H9 (cell line): ENCODE results near the gene MOCS3. TPM values are rescaled to one million over a fixed set of nuclear protein-coding genes. Genes with fewer than 3 reads are reported as not detected.

Source experiments
- DNase-seq: peaks from one replicate; pipeline ENCODE4 v3.0.0-alpha.2; 2017
- H2AFZ ChIP-seq: one replicate; pipeline ENCODE4 v1.6.1; 2013; ENCODE audit warnings: mild to moderate bottlenecking, low read length, control low read depth, moderate library complexity
- H2AK5ac ChIP-seq: 2 replicates; pipeline ENCODE4 v1.6.1; 2013; ENCODE audit warnings: low read length, control low read depth, mixed read lengths; ENCODE audit not compliant: insufficient read length
- H2BK120ac ChIP-seq: one replicate; pipeline ENCODE4 v1.6.1; 2013; ENCODE audit warnings: low read depth, mild to moderate bottlenecking, low read length, control low read depth, inconsistent platforms; ENCODE audit not compliant: poor library complexity, severe bottlenecking
- H2BK12ac ChIP-seq: 2 replicates; pipeline ENCODE4 v1.6.1; 2013; ENCODE audit warnings: low read length, control low read depth, mixed read lengths, low read depth; ENCODE audit not compliant: insufficient read length
- H2BK15ac ChIP-seq: 2 replicates; pipeline ENCODE4 v1.6.1; 2013; ENCODE audit warnings: low read depth, low read length, control low read depth
- H2BK20ac ChIP-seq: one replicate; pipeline ENCODE4 v1.6.1; 2013; ENCODE audit warnings: low read depth, mild to moderate bottlenecking, low read length, control low read depth, inconsistent platforms; ENCODE audit not compliant: poor library complexity, severe bottlenecking
- H2BK5ac ChIP-seq: 2 replicates; pipeline ENCODE4 v1.6.1; 2013; ENCODE audit warnings: low read length, control low read depth, mixed read lengths; ENCODE audit not compliant: insufficient read length
- H3K14ac ChIP-seq: 2 replicates; pipeline ENCODE4 v1.6.1; 2013; ENCODE audit warnings: low read length, control low read depth; ENCODE audit not compliant: insufficient read depth
- H3K18ac ChIP-seq: 2 replicates; pipeline ENCODE4 v1.6.1; 2013; ENCODE audit warnings: low read depth, mild to moderate bottlenecking, mixed read lengths, low read length, control low read depth; ENCODE audit not compliant: insufficient read length
- H3K23ac ChIP-seq: 2 replicates; pipeline ENCODE4 v1.6.1; 2013; ENCODE audit warnings: low read length, control low read depth, mixed read lengths, low read depth; ENCODE audit not compliant: insufficient read length
- H3K23me2 ChIP-seq: 2 replicates; pipeline ENCODE4 v1.6.1; 2013; ENCODE audit warnings: low read depth, mild to moderate bottlenecking, mixed read lengths, low read length, control low read depth; ENCODE audit not compliant: insufficient read length, poor library complexity, severe bottlenecking
- H3K27ac ChIP-seq: 2 replicates; pipeline ENCODE4 v1.5.1; 2013; ENCODE audit warnings: low read length, control low read depth, mixed read lengths, low read depth; ENCODE audit not compliant: insufficient read length
- H3K27me3 ChIP-seq: 2 replicates; pipeline ENCODE4 v1.6.1; 2013; ENCODE audit warnings: low read length, control low read depth, inconsistent platforms; ENCODE audit not compliant: insufficient read depth
- H3K4ac ChIP-seq: 2 replicates; pipeline ENCODE4 v1.6.1; 2013; ENCODE audit warnings: low read depth, mild to moderate bottlenecking, control low read depth, inconsistent platforms, low read length, moderate library complexity
- H3K4me1 ChIP-seq: 2 replicates; pipeline ENCODE4 v1.6.1; 2013; ENCODE audit warnings: low read length, control low read depth, inconsistent platforms; ENCODE audit not compliant: insufficient read depth
- H3K4me2 ChIP-seq: 2 replicates; pipeline ENCODE4 v1.6.1; 2013; ENCODE audit warnings: low read length, control low read depth, mixed read lengths; ENCODE audit not compliant: insufficient read length, insufficient read depth
- H3K56ac ChIP-seq: 2 replicates; pipeline ENCODE4 v1.6.1; 2013; ENCODE audit warnings: low read depth, mild to moderate bottlenecking, mixed read lengths, low read length, control low read depth; ENCODE audit not compliant: insufficient read length
- H3K79me1 ChIP-seq: 2 replicates; pipeline ENCODE4 v1.6.1; 2013; ENCODE audit warnings: low read depth, mild to moderate bottlenecking, moderate library complexity, low read length, control low read depth, inconsistent platforms; ENCODE audit not compliant: insufficient read depth, poor library complexity, severe bottlenecking
- H3K79me2 ChIP-seq: 2 replicates; pipeline ENCODE4 v1.6.1; 2013; ENCODE audit warnings: low read length, control low read depth, inconsistent platforms; ENCODE audit not compliant: insufficient read depth
- H3K9ac ChIP-seq: 2 replicates; pipeline ENCODE4 v1.6.1; 2013; ENCODE audit warnings: low read length, control low read depth, mixed read lengths; ENCODE audit not compliant: insufficient read length; ENCODE audit errors: extremely low read depth
- H3K9me3 ChIP-seq: one replicate; pipeline ENCODE4 v1.6.1; 2013; ENCODE audit warnings: low read depth, low read length, inconsistent platforms; ENCODE audit not compliant: control insufficient read depth
- H3T11ph ChIP-seq: one replicate; pipeline ENCODE4 v1.6.1; 2013; ENCODE audit warnings: mild to moderate bottlenecking, low read length, control low read depth, inconsistent platforms
- H4K20me1 ChIP-seq: one replicate; pipeline ENCODE4 v1.6.1; 2013; ENCODE audit not compliant: control insufficient read depth, insufficient read length, insufficient read depth
- H4K5ac ChIP-seq: 2 replicates; pipeline ENCODE4 v1.6.1; 2013; ENCODE audit warnings: low read depth, mild to moderate bottlenecking, mixed read lengths, low read length, control low read depth; ENCODE audit not compliant: insufficient read length
- H4K8ac ChIP-seq: replicated peaks from 2 replicates; pipeline ENCODE4 v1.6.1; 2013; ENCODE audit warnings: low read length, control low read depth, mixed read lengths, low read depth; ENCODE audit not compliant: insufficient read length
- H4K91ac ChIP-seq: 2 replicates; pipeline ENCODE4 v1.6.1; 2013; ENCODE audit warnings: low read depth, mild to moderate bottlenecking, moderate library complexity, mixed read lengths, low read length, control low read depth; ENCODE audit not compliant: insufficient read length
- H3K27ac Mint-ChIP-seq, 3 experiments: 2 replicates in 2 of 3; 3 replicates in 1 of 3; pipeline ENCODE4 v1.8.0; 2020 to 2021; ENCODE audit warnings: mixed read lengths in 3 of 3, mild to moderate bottlenecking in 1 of 3, moderate library complexity in 1 of 3
- H3K27me3 Mint-ChIP-seq: 2 replicates; pipeline ENCODE4 v1.8.0; 2021; ENCODE audit warnings: low read depth, mild to moderate bottlenecking, moderate library complexity, mixed read lengths
- H3K36me3 Mint-ChIP-seq, 3 experiments: 2 replicates in 2 of 3; 3 replicates in 1 of 3; pipeline ENCODE4 v1.8.0; 2020 to 2021; ENCODE audit warnings: low read depth in 3 of 3, mixed read lengths in 3 of 3; ENCODE audit not compliant: insufficient read depth in 1 of 3
- H3K4me1 Mint-ChIP-seq, 2 experiments: 2 replicates each; pipeline ENCODE4 v1.8.0; 2020; ENCODE audit warnings: mixed read lengths in 2 of 2
- H3K4me3 Mint-ChIP-seq, 2 experiments: 2 replicates in 1 of 2; 3 replicates in 1 of 2; pipeline ENCODE4 v1.8.0; 2020 to 2021; ENCODE audit warnings: mild to moderate bottlenecking in 2 of 2, mixed read lengths in 2 of 2, moderate library complexity in 1 of 2
- H3K9me3 Mint-ChIP-seq, 2 experiments: 2 replicates in 1 of 2; 3 replicates in 1 of 2; pipeline ENCODE4 v1.8.0; 2020; ENCODE audit warnings: mild to moderate bottlenecking in 2 of 2, mixed read lengths in 2 of 2, moderate library complexity in 1 of 2
- CTCF ChIP-seq: fragments of 200-600 bp; sonication (generic); conservative IDR thresholded peaks from 3 replicates; pipeline ENCODE4 v1.8.0; 2021; ENCODE audit warnings: antibody characterized with exemption, mild to moderate bottlenecking
- WGBS: extraction: QIAGEN DNeasy Blood & Tissue Kit; methylation state at CpG from one replicate; pipeline ENCODE4 v1.1.7; 2013; ENCODE audit warnings: missing lambda C conversion rate, low lambda C conversion rate, mixed read lengths; ENCODE audit not compliant: insufficient read length; ENCODE audit errors: extremely low coverage; 5-methylcytosine and 5-hydroxymethylcytosine counted together
- total RNA-seq: library from RNA; stranded (reverse); gene quantifications from 2 replicates; pipeline ENCODE4 v1.2.1, GENCODE V29; 2021

Gene MOCS3
- total RNA-seq, 1 experiment from 2014 or later: 9.0 TPM

DNA sequence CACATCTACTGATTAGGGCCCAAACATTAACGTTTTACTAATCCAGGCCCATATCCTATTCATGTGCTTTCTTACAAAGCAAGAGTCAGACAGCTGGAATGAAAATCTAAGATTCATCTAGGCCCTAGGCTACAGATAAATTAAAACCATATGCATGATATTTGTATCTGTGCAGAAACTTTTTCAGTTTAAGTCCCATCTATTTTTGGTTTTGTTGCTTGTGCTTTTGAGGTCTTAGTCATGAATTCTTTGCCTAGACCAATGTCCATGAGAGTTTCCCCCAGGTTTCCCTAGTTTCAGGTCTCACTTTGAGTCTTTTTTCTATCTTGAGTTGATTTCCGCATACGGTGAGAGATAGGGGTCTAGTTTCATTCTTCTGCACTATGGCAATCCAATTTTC lies 47.6 kb upstream of the MOCS3 start:
- Histone ChIP-seq H3K79me2 (peaks cover 77% of the 10 kb centered on the region; the same call in 1 of the 2 replicates), H2BK15ac (no peak overlapping the region), H2BK20ac (no peak overlapping the region), H3K9me3 (no peaks in the 10 kb centered on the region), H4K5ac (no peak overlapping the region), H2BK5ac (no peak overlapping the region), H4K91ac (no peak overlapping the region), H3T11ph (no peak overlapping the region), H3K14ac (no peak overlapping the region), H3K27ac (no peak overlapping the region), H3K23ac (no peak overlapping the region), H3K79me1 (no peaks in the 10 kb centered on the region), H3K4ac (no peak overlapping the region), H2BK120ac (no peak overlapping the region), H3K4me1 (peaks cover 2% of the 10 kb centered on the region; the same call in 1 of the 2 replicates), H2AFZ (no peak overlapping the region), H3K9ac (no peak overlapping the region), H4K20me1 (no peaks in the 10 kb centered on the region), H3K18ac (no peak overlapping the region), H2AK5ac (no peak overlapping the region), H3K27me3 (no peaks in the 10 kb centered on the region), H3K23me2 (no peaks in the 10 kb centered on the region), H4K8ac (no peak overlapping the region), H3K4me2 (no peak overlapping the region), H3K56ac (no peak overlapping the region), H2BK12ac (no peak overlapping the region)
- Mint-ChIP-seq H3K36me3 (peaks cover 11 to 64% (median 49%) of the 10 kb centered on the region in 3 experiments; a peak in 6 of 7 replicates), H3K4me1 (peaks cover 54 to 55% of the 10 kb centered on the region in 2 experiments), H3K27ac (peak overlapping the region in 1 of 3 experiments; percentile 47; a peak in 1 of 7 replicates), H3K4me3 (no peak overlapping the region), H3K27me3 (no peaks in the 10 kb centered on the region), H3K9me3 (no peaks in the 10 kb centered on the region)
- WGBS: no CpG with 5 or more reads among the region's 3 CpGs
- no peak for DNase-seq
- TF ChIP-seq CTCF: no peak
